Ureter (tissue), 1 donor: Measurements from ENCODE around the gene TNRC6C. TPM values are rescaled to one million over a fixed set of nuclear protein-coding genes. Genes with fewer than 3 reads are reported as not detected.
"Not testable (repeated sequence)": the region's sequence is repeated elsewhere in the genome, so short reads cannot be mapped to it uniquely, and the experiment has no call there.

Source experiments
- DNase-seq: peaks from one replicate; pipeline ENCODE4 v3.0.0-alpha.2; 2020; ENCODE audit warnings: low spot score
- total RNA-seq: library from RNA; stranded (reverse); gene quantifications from one replicate; pipeline ENCODE4 v1.2.4, GENCODE V29; 2023
- donor health status: DM: yes; HTN: yes; CAD: no.

The TNRC6C gene
- total RNA-seq, 1 donor from 2014 or later = 36.7 TPM

DNA sequence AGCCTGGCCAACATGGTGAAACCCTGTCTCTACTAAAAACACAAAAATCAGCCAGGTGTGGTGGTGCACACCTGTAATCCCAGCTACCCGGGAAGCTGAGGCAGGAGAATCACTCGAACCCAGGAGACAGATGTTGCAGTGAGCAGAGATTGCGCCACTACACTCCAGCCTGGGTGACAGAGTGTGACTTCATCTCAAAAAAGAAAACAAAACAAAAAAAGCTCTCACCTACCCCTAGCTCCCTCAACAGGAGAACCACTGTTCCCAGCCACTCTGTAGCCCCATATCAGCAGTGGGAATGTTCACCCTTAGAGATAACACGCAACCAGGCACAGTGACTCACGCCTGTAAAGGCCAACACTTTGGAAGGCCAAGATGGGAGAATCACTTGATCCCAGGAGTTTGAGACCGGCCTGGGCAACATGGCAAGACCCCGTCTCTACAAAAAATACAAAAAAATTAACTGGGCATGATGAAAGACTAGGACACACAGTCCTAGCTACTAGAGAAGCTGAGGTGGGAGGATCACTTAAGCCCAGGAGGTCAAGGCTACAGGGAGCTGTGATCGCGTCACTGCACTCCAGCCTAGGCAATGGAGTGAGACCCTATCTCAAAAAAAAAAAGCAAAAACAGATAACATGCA is 177.5 kb downstream of the TNRC6C start:
- DNase-seq = no peak

DNA sequence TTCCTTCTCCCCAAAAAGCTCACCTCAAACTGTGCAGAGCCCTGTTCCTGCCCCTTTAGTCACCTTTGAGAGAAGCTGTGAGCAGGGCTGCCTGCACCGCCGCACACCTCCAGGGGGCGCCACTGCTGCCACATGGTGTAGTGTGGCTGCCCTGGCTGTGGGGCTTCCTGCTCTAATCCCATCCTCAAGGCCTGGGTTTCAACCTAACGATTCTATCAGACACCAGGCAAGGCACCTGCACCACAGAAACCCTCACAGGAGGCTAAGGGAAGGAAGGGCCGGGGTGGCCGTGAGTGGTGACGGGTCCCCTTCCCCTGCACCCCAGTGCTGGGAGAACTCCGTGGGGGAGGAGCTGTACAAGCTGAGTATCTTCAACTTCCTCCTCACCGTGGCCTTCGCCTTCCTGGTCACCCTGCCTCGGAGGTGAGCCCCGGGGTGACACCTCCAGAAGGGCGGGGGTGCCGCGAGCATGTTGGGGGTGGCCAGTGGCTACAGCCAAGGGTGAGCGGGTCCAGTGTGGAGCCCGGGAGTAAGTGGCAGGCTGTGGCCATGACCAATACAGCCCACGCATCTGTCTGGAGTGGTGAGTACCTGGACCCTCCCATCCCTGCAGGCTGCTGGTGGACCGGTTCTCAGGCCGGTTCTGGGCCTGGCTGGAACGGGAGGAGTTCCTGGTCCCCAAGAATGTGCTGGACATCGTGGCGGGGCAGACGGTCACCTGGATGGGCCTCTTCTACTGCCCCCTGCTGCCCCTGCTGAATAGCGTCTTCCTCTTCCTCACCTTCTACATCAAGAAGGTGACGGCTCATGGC is 179.1 kb downstream of the TNRC6C start:
- DNase-seq = no peak

- no peak for DNase-seq
Observed at GRCh38 chr17:78138204-78139060, 179.9 kb downstream of the TNRC6C start.

- not testable (repeated sequence) for DNase-seq
Observed at GRCh38 chr17:78139861-78140168, 181.3 kb downstream of the TNRC6C start.

DNA sequence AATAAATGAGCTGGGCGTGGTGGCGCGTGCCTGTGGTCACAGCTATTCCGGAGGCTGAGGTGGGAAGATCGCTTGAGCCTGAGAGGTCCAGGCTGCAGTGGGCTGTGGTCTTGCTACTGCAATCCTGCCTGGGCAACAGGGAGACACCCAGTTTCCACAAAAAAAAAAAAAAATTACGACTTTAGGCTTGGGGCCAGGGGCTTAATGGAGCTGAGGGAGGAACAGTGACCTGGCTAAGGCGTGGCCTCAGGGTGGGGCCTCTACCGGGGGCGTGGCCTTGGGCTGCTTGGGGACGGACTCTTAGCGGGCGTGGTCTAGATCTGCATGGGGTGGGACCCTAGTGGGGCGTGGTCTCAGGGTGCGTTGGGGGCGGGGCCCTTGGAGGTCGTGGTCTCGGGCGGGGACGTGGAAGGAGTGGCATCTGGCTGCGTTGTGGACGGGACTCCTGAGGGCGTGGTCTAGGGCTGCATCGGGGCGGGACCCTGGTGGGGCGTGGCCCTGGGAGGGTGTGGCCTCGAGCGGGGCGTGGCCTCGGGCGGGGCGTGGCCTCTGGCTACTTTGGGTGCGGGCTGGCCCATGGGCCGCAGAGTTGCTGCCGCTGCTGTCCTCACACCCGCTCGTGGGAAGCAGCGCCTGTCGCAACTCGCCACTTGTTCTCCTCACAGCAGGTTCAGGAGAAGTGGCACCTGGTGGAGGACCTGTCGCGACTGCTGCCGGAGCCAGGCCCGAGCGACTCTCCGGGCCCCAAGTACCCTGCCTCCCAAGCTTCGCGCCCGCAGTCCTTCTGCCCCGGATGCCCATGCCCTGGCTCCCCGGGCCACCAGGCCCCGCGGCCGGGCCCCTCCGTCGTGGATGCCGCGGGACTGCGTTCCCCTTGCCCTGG is 181.9 kb downstream of the TNRC6C start:
- peak; percentile 96 for DNase-seq

DNA sequence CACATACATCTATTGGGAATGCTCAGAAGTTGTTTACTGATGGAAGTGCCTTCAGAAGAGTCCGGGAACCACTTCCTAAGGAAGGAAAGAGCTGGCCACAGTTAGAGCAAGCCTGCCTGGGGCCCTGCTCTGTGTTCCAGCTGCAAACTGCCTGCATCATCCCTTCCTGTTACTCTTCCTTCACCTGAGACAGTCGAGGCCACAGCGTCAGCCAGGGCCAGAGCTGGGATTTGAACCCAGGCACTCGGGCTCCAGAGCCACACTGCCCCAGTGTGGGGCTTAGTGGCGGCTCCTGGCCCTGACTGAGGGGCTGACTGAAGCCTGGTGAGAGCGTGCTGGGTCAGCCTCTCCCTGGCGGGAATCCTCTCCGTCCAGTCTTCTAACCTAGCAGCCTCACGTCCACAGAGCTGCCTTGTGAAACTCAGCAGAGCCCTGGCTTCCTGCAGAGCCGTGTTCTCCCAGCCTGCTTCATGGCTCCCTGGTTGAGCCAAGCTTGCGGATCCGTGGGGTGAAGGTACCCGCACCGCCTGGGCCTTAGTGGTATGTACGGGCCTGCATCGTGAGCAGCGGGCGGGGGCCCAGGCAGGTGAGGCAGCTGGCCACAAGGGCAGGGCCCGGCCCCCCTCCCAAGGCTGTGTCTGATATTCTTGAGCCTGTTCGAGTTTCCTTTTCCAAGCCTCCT is 183.1 kb downstream of the TNRC6C start:
- DNase-seq = no peak

DNA sequence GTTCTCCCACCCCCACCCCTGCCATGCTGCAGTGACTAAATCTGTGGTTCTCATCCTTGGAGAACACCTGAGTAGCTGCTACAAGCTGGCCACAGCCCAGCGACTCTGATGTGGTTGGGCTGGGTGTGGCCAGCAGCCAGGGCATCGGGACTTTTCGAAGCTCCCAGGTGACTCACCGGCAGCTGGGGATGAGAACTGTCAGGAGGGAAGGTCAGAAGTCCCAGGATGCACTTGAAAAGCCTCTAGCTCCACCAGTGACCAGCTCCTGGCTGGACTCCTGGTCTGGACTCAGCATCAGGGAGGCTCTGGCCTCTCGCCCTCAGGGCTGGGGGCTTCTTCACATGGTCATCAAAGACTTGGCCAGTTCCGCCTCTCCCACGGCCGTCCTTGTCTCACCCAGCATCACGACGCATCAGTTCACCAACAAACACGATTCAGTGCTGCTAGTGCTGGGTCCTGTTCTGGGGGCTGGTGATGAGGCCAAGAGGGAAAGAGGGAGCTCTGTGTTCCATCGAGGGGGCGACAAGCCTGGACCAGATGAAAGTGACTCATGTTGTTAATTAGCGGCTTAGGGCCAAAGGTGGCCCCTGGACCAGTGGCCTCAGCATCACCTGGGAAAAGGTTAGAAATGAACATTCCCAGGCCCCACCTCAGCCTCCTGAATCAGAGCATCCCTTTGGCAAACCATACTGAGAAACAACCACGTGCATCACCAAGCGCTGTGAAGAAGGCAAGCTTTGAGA is 183.8 kb downstream of the TNRC6C start:
- DNase-seq = no peak

DNA sequence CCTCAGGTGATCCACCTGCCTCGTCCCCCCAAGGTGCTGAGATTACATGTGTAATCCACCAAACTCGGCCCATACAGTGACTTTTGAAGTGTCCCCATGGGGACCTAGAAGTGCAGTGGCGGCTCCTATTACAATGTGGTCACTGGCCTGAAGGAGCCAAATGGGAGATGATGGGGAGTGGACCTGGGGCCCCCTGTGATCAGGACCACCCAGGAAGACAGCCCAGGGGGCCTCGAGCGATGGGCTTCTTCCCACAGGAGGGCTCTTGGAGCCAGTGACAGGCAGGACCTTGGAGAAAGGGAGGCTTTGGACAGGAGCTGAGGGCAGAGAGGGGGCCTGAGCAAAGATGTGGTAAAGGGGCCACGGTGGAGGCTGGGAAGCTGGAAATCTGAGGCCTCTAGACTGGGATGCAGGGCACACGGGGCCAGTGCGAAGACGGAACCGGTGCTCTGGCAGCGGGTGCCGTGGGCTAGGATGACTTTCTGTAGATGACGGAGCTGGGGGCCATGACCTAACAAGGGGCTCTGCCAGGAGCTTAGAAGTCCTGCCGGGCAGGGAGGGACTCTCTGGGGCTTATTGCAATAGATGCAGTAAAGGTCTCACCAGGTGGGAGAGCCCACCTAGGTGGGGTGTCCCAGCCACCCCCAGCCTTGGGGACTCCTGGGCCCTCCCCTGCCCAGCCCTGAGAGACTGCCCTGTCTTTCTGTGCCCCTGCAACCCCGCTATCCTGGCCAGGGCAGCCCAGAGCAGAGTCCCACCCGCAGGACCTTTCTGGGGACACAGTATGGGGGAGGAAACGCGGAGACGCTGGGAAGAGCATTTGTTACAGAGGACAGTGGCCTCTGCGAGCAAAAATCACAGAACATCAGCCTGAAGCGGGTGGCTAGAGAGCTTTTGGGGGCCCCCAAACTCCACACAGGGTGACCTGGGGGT is 185.0 kb downstream of the TNRC6C start:
- DNase-seq = no peak

- peak; percentile 88 for DNase-seq
Observed at GRCh38 chr17:78144147-78144719, 185.7 kb downstream of the TNRC6C start.

GRCh38 chr17:78144736-78145641 is 186.5 kb downstream of the TNRC6C start:
- DNase-seq = no peak

DNA sequence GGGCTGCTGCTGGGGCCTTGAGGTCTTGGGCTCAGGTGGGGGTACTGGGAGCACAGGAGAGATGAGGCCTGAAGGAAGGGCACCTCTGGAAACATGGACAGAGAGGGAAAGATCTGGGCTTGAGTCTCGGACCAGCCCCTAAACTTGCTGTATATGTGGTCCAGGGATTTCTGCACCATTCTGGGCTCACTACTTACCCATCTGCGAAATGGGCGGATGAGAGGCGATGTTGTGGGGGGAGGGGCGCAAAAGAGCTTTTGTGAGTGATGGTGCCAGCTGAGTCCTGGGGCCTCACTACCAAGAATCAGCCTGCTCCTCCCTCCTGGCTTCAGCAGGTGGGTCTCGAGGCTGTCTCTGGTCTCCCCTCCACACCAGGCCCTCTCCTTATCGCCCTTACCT is 188.0 kb downstream of the TNRC6C start:
- no peak for DNase-seq

DNA sequence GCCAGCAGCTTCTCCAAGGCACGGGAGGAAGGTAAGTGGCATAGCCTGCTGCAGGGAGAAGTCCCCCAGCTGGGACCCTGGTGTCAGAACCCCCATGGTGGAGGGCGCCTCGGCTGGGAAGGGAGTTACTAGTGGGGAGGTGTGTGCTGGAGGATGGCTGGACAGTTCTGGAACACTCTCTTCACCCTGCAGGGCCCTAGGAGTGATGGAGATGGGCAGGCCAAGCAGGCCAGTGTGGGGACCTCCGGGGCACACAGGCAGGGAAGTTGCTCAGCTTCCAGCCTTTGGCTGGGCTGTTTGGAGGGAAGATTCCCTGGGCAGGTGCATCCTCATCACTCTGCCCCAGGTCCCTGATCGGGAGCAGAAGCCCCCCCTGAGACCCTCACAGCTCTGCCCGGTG is 188.4 kb downstream of the TNRC6C start:
- no peak for DNase-seq

DNA sequence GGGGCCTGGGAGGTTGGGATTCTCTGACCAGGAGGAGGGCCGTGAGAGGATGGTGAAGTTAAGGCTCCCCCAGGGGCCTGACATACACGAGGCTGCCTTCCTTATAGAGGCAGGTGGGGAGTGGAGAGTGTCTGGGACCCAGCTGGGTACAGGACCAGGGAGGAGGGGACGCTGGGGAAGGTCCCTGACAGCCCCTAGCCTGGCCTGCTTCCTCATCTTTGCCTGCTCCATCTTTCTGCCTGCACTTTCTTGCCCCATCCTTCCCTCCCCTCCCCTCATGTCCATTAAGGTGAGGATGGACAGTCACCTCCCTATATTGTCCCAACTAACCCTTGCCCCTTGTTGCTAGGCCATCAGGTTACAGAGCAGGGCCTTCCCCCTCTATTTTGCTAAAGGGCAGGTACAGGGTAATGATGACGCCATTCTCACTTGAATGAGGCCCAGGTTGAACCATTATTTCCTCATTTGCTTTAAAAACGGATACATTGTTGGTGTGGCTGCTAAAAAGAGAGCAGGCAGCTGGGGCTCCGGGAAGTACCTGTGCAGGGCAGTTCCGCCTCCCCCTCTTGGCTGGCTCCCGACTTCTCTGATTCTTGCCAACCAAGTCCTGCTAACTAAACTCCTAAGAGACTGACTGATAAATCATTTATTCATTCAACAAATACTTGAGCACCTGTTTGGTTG is 189.0 kb downstream of the TNRC6C start:
- DNase-seq = no peak

DNA sequence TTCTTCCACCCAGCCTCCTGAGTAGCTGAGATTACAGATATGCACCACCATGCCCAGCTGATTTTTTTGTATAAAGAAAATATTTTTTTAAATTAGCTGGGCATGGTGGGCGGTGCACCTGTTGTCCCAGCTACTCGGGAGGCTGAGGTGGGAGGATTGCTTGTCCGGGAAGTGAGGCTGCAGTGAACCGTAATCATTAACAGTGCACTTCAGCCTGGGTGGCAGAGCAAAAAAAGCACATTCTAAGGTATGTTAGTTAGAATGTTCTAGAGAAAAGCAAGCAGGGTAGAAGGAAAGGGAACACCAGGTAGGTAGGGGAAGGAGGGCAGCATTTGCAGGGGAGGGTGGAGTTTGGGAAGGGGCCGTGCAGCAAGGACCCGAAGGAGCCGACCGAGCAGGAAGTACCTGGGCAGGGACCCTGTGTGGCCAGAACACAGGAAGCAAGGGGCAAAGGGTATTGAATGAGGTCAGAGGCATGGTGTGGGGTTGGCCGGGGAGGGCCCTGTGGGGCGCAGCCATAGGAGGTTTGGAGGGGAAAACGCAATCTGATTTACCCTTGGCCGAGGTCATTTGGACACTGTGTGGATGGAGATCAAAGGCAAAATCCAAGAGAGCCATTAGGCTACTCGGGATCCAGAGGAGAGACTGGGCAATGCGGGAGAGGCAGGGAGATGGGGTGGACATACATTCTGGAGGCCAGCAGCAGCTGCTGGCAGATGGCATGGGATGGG is 189.9 kb downstream of the TNRC6C start:
- DNase-seq = no peak

DNA sequence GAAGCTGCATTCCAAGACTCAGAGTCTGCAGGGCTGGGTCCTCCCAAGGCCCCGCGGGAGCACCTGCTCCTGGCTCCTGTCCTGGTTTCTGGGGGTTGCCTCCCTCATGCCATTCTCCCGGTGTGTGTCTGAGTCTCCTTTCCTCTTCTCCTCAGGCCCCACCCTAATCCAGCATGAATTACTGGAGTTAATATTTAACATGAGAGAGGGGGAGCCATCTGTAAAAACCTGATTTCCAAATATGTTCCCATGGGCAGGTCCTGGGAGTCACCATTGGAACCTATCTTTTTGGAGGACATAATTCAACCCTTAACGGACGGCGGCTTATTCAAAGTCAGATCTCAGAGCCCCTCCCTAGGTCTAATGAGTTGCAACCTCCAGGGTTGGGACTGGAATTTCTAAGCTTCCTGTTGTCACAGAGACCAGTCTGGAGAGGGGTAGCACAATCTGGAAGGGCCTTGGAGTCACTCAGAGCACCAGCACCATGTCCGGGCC is 193.1 kb downstream of the TNRC6C start:
- DNase-seq = no peak
